22Rv1 (cell line): ENCODE results near the gene SGCD.

Experiments
- ZFX ChIP-seq: fragments of 450-650 bp; IDR thresholded peaks from 2 replicates; pipeline ENCODE4 v1.6.1; 2017; ENCODE audit warnings: antibody characterized with exemption, borderline replicate concordance
- TF ChIP-seq, protein P1 (sequence below): fragments of 450-650 bp; IDR thresholded peaks from 2 replicates; pipeline ENCODE4 v1.5.1; 2017; ENCODE audit warnings: mild to moderate bottlenecking

DNA sequence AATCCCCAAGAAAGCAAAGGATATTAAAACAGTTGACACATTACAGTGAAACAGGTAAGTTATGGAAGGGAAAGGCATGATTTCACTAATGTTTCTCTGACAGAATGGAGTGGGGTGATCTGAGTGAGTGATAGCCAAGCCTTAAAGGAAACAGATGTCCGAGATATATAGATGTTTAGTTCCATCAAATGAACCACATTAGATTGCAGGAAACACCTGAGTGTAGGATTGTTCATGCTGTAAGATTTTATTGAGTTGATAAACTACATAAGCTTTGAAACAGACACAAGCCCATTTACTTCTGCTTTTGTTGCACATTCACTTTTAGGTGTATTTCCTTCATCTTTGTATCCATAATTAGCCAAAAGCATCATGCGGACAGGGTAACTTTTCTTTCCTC, 356.0 kb downstream of the SGCD start:
- TF ChIP-seq, protein P1, sequence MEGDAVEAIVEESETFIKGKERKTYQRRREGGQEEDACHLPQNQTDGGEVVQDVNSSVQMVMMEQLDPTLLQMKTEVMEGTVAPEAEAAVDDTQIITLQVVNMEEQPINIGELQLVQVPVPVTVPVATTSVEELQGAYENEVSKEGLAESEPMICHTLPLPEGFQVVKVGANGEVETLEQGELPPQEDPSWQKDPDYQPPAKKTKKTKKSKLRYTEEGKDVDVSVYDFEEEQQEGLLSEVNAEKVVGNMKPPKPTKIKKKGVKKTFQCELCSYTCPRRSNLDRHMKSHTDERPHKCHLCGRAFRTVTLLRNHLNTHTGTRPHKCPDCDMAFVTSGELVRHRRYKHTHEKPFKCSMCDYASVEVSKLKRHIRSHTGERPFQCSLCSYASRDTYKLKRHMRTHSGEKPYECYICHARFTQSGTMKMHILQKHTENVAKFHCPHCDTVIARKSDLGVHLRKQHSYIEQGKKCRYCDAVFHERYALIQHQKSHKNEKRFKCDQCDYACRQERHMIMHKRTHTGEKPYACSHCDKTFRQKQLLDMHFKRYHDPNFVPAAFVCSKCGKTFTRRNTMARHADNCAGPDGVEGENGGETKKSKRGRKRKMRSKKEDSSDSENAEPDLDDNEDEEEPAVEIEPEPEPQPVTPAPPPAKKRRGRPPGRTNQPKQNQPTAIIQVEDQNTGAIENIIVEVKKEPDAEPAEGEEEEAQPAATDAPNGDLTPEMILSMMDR: no peak
- no peak for TF ChIP-seq ZFX
